Spleen (tissue), 7 donors: ENCODE results near the gene CPT1A.

Experiments used
- POLR2A ChIP-seq, 3 donors: fragments of 450-650 bp; IDR thresholded peaks; one replicate each; pipeline ENCODE4 v1.5.1; 2017; ENCODE audit warnings: antibody characterized with exemption in 3 of 3, mild to moderate bottlenecking in 1 of 3
- POLR2AphosphoS5 ChIP-seq, 3 donors: sonication (generic); formaldehyde crosslinking; IDR thresholded peaks; one replicate each; pipeline ENCODE4 v1.5.1; 2017; ENCODE audit warnings: antibody characterized with exemption in 3 of 3
- TF ChIP-seq, protein P1 (sequence below), 11 experiments: fragments of 200-600 bp in 7 of 11; fragments of 450-650 bp in 4 of 11; sonication (generic) in 4 of 11; IDR thresholded peaks in 8 of 11; conservative IDR thresholded peaks in 3 of 11; 1 replicate in 7 of 11; 2 replicates in 4 of 11; pipeline versions ENCODE4 v1.4.0 to v1.8.0; 2016 to 2021; ENCODE audit warnings: antibody characterized with exemption in 11 of 11, inconsistent platforms in 4 of 11, mild to moderate bottlenecking in 1 of 11
- donor health status: DM: no; HTN: no; CAD: no; lungs with moderate emphysema.
- donor health status: DM: no; HTN: no; CAD: no.
- donor health status: DM: no; HTN: no; CAD: no.

GRCh38 chr11:68817554-68817953 lies 24.2 kb downstream of the CPT1A start:
- TF ChIP-seq, protein P1, sequence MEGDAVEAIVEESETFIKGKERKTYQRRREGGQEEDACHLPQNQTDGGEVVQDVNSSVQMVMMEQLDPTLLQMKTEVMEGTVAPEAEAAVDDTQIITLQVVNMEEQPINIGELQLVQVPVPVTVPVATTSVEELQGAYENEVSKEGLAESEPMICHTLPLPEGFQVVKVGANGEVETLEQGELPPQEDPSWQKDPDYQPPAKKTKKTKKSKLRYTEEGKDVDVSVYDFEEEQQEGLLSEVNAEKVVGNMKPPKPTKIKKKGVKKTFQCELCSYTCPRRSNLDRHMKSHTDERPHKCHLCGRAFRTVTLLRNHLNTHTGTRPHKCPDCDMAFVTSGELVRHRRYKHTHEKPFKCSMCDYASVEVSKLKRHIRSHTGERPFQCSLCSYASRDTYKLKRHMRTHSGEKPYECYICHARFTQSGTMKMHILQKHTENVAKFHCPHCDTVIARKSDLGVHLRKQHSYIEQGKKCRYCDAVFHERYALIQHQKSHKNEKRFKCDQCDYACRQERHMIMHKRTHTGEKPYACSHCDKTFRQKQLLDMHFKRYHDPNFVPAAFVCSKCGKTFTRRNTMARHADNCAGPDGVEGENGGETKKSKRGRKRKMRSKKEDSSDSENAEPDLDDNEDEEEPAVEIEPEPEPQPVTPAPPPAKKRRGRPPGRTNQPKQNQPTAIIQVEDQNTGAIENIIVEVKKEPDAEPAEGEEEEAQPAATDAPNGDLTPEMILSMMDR (IDR thresholded peaks at IDR 0.05 in 8 of 11, conservative IDR thresholded peaks at IDR 0.05 in 3 of 11) = no peak
- no peak for TF ChIP-seq POLR2A (IDR thresholded peaks at IDR 0.05)
- no peak for TF ChIP-seq POLR2AphosphoS5 (IDR thresholded peaks at IDR 0.05)
